ENCODE results near the gene ZDHHC14. TPM values are rescaled to one million over a fixed set of nuclear protein-coding genes. Genes with fewer than 3 reads are reported as not detected.

ZDHHC14 gene
- total and polyA plus RNA-seq, 2 of the 8 experiments (the other 6 are each of a cell fraction or from before 2014, with no cell fraction given) = 2.9 to 5.3 TPM

DNA sequence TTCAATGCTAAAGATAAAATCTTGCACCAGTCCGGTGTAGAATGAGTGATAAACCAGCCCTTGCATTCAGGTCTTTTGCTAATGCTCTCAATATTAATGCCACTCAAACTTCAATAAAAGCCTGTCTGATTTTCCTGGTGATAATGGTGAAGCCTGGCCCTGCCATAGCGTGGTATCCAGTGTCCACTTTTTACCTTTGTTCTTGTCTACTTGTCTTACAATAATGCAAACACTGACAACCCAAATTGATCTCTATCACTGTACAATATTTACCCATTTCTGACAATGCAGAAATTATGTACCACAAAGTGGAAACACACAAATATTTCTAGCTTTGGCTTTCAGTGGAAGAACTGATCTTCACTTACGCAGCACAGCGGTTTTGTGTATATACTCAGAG, 189.1 kb downstream of the ZDHHC14 start:
- Histone ChIP-seq H3K4me3 (ENCODE audit: extremely low read depth in 1 of 4, insufficient read depth in 2 of 4, low read depth in 3 of 4, low read length in 4 of 4) (no peak overlapping the region), H3K79me2 (ENCODE audit: control insufficient read depth in 1 of 2, insufficient read depth in 2 of 2, low read length in 2 of 2) (no peaks in the 10 kb centered on the region), H3K23ac (ENCODE audit: insufficient read length) (no peak overlapping the region), H2AK5ac (ENCODE audit: low read depth, low read length) (no peak overlapping the region), H4K5ac (ENCODE audit: insufficient read length, low read depth, low read length) (no peak overlapping the region), H3K27me3 (replicated peaks in 1 of 4; ENCODE audit: control insufficient read depth in 3 of 4, extremely low read depth in 1 of 4, insufficient read depth in 3 of 4, low read length in 3 of 4) (no peaks in the 10 kb centered on the region), H3K4ac (replicated peaks; ENCODE audit: insufficient read length, low read depth, low read length) (no peak overlapping the region), H3K56ac (replicated peaks; ENCODE audit: insufficient read length, low read depth, low read length) (no peak overlapping the region), H3K14ac (ENCODE audit: insufficient read length) (no peak overlapping the region), H2BK5ac (ENCODE audit: low read depth, low read length) (no peak overlapping the region), H3K9ac (replicated peaks in 1 of 4; ENCODE audit: extremely low read depth in 1 of 4, low read depth in 3 of 4, low read length in 3 of 4) (no peak overlapping the region), H3K9me3 (ENCODE audit: insufficient read depth in 2 of 2, low read depth in 1 of 2, low read length in 1 of 2) (no peaks in the 10 kb centered on the region), H2BK12ac (ENCODE audit: low read depth, low read length) (no peak overlapping the region), H4K8ac (ENCODE audit: extremely low read depth, insufficient read depth, low read length) (no peak overlapping the region), H3K79me1 (ENCODE audit: low read depth, low read length) (no peaks in the 10 kb centered on the region), H2BK120ac (replicated peaks; ENCODE audit: low read depth, low read length) (no peak overlapping the region), H2AFZ (ENCODE audit: low read length) (no peak overlapping the region), H3K18ac (ENCODE audit: extremely low read depth, low read length) (no peak overlapping the region), H4K20me1 (replicated peaks in 1 of 2; ENCODE audit: control insufficient read depth in 1 of 2, insufficient read depth in 2 of 2, low read length in 2 of 2) (no peaks in the 10 kb centered on the region), H2BK20ac (ENCODE audit: low read length) (no peak overlapping the region), H2BK15ac (ENCODE audit: low read length) (no peak overlapping the region), H3K36me3 (ENCODE audit: control insufficient read depth in 2 of 4, insufficient read depth in 4 of 4, low read length in 3 of 4) (no peaks in the 10 kb centered on the region), H3K23me2 (ENCODE audit: low read depth, low read length) (no peaks in the 10 kb centered on the region), H3K4me1 (replicated peaks in 1 of 4; ENCODE audit: control insufficient read depth in 3 of 4, insufficient read depth in 4 of 4, low read length in 3 of 4) (peaks cover 0 to 6% (median 1%) of the 10 kb centered on the region in 4 experiments; a peak in 1 of 7 replicates), H4K91ac (replicated peaks; ENCODE audit: insufficient read length, low read length) (no peak overlapping the region), H3K4me2 (ENCODE audit: insufficient read depth in 1 of 2, low read depth in 2 of 2, low read length in 2 of 2) (no peak overlapping the region), H3K27ac (ENCODE audit: low read depth, low read length) (no peak overlapping the region)
- CTCF ChIA-PET (ENCODE audit: partially characterized antibody) = interaction anchor here (0.8 to 2.2 kb wide), 2 partner anchors 9 to 15 kb away, joined by 3 to 4 read pairs; no protein-coding TSS in a partner anchor
- no peak for FAIRE-seq
- POLR2A ChIA-PET (ENCODE audit: partially characterized antibody) = no interaction called here
- 92% methylated on average over 4 of the region's 4 CpGs; no CpG with 5 or more reads in 1 of the 2 experiments for WGBS, 2 experiments (ENCODE audit: extremely low coverage in 1 of 2, insufficient coverage in 1 of 2, insufficient read length in 1 of 2, insufficient replicate concordance in 2 of 2, low coverage in 1 of 2, low lambda C conversion rate in 2 of 2, missing lambda C conversion rate in 1 of 2)
- no peak for DNase-seq (ENCODE audit: low read depth in 1 of 2, low spot score in 2 of 2)
- TF ChIP-seq CHD1 (IDR thresholded peaks at IDR 0.05; ENCODE audit: low read depth, low read length) = no peak
